GM19328 (cell line): ENCODE measurements around the gene ALKBH4.
"Not testable (repeated sequence)": the region's sequence is repeated elsewhere in the genome, so short reads cannot be mapped to it uniquely, and the experiment has no call there.

ENCODE experiments used
- ATAC-seq: cut with Tn5 transposase; IDR thresholded peaks from one replicate; pipeline ENCODE4 v1.9.1; 2021; ENCODE audit warnings: mild to moderate bottlenecking, moderate library complexity; ENCODE audit not compliant: unreplicated experiment

The ALKBH4 gene, protein sequence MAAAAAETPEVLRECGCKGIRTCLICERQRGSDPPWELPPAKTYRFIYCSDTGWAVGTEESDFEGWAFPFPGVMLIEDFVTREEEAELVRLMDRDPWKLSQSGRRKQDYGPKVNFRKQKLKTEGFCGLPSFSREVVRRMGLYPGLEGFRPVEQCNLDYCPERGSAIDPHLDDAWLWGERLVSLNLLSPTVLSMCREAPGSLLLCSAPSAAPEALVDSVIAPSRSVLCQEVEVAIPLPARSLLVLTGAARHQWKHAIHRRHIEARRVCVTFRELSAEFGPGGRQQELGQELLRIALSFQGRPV

DNA sequence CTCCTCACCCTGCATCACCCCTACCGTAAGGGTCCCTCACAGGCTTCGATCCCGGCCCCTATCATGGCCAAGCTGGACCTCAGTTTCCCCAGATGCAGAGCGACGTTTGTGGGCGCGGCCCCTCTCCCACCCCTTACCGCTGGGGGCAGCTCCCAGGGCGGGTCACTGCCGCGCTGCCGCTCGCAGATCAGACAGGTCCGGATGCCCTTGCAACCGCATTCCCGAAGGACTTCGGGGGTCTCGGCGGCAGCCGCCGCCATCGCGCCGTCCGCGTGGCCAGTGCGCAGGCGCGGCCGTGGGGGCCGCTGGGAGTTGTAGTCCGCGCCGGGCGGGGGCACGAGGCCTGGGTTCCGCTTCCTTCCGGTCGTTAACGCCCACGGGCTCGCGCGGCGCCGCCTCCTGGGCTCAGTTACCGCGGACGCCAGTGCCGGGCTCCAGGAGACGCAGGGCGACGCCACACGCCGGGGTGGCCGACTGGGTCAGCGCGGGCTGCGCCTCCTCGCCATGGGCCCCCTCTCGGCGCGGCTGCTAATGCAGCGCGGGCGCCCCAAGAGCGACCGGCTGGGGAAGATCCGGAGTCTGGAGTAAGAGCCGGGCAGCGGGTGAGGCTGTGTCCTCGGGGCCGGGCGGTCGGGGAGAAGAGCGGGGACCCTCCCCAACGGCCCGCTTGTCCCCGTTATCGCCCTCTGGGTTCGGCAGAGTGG, at the start of gene ALKBH4, which contains the start of gene LRWD1:
Gene ALKBH4, minus strand, starts transcription at position 287 of the 704 bp plus-strand sequence. Its CDS starts 27 bp downstream, at position 260.
Gene LRWD1, plus strand, starts transcription at position 408 of the 704 bp plus-strand sequence. Its CDS starts 97 bp downstream, at position 505.
- ATAC-seq, result peak; percentile 85

DNA sequence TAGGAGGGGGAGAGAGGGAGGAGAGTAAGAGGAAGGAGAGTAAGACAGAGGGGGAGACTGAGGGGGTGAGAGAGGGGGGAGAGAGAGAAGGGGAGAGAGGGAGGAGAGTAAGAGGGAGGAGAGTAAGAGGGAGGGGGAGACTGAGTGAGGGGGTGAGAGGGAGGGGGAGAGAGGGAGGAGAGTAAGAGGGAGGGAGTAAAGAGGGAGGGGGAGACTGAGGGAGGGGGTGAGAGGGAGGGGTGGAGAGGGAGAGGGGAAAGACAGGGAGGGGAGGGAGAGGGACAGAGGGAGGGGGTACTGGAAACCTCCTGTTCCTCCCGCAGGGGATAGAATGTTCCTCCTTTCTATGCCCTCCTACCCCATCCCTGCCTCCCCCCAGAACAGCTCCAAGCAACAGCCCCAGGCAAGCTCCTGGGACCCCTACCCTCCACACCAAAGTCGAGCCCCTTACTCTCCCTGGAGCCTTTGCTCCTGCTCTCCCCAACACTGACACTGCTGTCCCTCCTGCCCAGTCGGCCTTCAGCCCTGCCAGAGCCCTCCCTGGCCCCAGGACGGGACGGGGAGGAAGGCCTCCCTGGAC, 48.1 kb upstream of the ALKBH4 start:
- not testable (repeated sequence) for ATAC-seq

DNA sequence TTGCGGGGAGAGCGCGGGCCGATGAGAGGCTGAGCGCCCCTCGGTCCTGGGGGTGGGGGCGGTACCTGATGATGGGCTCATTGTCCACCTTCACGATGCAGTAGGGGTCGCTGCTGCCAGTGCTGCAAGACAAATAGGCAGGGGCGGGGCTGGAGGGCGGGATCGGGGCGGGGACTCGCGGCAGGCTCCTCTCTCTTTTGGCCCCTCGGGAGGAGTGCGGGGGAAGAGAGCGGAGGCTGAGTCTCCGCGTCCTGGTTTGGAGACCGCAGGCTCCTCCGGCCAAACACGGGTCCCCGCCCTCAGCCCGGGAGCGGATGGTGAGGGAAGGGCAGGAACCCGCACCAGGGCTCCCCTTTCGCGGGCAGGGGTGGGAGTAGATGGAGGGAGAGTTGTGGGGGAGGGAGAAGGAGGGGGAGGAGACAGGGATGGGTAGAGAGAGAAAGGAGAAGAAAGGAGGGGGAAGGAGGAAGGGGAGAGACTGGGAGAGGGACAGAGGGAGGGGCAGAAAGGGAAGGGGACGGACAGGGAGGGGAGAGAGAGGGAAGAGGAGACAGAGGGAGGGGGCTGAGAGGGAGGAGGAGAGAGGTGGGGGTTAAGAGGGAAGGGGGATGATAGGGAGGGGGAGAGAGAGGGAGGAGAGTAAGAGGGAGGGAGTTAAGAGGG, 47.3 kb upstream of the ALKBH4 start:
- ATAC-seq, result peak; percentile 31

DNA sequence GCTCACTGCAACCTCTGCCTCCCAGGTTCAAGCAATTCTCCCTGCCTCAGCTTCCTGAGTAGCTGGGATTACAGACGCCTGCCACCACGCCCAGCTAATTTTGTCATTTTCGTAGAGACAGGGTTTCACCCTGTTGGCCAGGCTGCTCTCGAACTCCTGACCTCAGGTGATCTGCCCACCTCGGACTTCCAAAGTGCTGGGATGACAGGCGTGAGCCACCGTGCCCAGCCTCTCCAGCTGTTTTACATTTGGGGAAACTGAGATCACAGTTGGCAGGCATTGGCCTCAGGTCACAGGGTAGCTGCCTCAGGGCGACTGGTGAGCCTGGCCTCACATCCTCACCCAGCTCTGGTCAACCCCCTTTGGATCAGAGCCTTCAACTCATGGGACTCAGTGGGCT, 45.9 kb upstream of the ALKBH4 start:
- ATAC-seq, result not testable (repeated sequence)

DNA sequence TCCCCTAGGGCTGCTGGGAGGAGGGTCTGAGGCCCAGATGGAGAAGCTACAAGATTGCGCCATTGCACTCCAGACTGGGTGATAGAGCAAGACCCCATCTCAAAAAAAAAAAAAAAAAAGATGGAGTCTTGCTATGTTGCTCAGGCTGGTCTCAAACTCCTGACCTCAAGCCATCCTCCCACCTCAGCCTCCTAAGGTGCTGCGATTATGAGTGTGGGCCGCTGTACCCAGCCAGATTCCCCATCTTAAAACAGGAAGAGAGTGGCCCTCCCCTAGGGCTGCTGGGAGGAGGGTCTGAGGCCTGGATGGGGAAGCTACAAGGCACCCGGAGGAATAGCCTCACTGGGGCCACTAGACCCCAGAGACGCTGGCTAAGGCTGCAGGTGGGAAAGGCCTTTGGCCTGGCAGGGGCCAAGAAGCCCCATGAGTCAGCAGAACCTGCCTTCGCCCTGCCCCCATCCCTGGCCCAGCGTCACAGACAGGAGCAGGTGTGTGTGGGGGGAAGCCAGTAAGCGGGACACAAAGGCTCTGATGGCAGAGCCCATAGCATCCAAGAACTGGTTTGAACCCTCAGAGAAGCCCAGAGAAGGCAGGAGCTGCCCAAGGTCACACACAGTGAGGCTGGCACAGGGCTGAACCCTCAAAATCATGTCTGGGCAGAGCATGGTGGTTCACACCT, 42.9 kb upstream of the ALKBH4 start:
- not testable (repeated sequence) for ATAC-seq

DNA sequence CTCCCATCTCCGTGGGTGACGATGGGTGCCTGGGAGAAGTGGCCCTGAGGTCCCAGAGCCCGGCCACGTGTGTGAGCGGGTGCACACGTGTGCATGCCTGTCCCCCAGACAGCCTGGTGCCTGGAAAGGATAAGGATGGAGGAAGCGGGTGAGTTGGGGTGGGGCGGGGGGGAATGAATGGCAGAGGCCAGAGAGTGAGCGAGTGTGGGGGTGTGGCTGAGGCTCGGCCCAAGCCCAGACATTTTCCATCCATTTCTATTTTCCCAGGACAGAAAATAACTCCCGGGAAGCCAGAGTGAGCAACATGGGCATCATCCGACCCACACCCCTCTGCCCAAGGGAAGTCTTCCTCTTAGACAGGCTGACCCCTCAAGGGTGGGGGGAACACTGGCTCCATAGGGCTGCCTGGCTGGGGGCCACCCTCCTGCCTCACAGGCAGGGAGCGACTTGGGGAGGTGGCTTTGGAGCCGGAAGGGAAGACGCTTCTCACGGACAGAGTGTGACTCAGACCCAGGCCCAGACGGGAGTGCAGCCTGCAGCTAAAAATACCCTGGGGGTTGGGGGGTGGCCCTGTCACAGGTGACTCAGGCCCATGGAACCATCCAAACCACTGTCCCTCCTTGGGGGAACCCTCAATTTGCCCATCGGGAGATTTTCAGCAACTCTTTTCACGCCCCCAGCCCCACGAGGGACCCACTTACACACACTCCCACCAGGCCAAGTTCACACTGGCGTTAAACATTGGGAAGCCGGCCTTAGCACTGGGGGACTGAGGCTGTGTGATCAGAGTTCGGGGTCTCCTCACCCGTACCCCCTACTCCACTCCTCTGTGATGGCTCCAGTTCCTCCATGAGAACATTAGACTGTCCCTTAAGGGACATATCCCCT, 40.9 kb upstream of the ALKBH4 start:
- ATAC-seq, result not testable (repeated sequence)

DNA sequence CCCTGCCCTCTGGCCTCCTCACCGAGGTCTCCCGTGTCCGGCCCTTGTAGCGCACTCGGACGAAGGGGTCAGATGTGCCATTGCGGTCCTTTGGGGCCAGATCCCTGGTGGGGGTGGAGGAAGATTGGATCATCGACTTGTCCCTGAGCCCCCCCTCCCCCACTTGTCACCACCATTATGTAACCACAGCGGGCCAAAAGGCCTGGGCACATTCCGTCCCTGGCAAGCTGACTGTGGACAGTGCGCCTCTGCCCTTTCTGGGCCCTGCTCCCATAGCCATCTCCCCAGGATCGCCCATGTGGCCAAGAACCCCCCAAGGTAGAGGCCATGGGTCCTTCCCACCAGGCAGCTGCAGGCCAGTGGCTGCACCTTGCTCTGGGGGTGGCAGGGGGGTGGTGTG, 38.5 kb upstream of the ALKBH4 start:
- ATAC-seq, result not testable (repeated sequence)

DNA sequence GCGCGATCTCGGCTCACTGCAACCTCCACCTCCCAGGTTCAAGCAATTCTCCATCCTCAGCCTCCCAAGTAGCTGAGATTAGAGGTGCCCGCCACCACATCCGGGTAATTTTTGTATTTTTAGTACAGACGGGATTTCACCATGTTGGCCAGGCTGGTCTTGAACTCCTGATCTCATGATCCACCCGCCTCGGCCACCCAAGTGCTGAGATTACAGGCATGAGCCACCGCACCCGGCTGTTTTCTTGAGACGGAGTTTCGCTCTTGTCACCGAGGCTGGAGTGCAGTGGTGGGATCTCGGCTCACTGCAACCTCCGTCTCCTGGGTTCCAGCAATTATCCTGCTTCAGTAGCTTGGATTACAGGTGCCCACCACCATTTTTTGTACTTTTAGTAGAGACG, 33.7 kb upstream of the ALKBH4 start:
- not testable (repeated sequence) for ATAC-seq

DNA sequence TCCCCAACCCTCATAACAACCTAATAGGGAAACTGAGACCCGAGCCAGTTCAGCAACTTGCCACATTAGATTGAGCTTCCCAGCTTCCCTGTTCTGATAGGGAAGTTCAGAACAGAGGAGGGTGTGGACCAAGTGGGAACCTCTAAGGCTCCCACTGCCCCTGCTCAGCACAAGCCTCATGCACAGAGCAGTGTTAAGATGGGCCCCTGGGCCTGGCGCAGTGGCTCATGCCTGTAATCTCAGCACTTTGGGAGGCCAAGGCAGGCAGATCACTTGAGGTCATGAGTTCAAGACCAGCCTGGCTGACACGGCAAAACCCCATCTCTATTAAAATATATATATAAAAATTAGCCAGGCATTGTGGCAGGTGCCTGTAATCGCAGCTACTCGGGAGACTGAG, 32.6 kb upstream of the ALKBH4 start:
- not testable (repeated sequence) for ATAC-seq

DNA sequence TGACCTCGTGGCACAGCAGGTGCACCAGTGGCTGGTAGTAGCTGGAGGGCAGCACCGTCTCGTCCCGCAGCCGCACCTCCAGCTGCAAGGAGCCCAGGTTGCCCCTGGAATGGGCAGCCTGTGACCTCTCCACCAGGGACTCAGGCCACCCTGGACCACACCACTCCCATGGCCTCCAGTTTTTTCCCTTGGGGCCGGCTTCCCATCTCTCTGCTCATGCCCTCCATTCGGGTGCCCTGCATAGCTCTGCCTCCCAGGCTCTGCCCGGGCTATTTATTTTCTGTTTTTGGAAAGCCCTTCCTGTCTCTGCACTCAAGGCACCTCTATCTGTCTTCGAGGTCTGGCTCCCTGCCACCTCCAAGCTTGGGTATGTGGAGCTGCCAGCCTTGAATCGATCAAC, 32.2 kb upstream of the ALKBH4 start:
- not testable (repeated sequence) for ATAC-seq

DNA sequence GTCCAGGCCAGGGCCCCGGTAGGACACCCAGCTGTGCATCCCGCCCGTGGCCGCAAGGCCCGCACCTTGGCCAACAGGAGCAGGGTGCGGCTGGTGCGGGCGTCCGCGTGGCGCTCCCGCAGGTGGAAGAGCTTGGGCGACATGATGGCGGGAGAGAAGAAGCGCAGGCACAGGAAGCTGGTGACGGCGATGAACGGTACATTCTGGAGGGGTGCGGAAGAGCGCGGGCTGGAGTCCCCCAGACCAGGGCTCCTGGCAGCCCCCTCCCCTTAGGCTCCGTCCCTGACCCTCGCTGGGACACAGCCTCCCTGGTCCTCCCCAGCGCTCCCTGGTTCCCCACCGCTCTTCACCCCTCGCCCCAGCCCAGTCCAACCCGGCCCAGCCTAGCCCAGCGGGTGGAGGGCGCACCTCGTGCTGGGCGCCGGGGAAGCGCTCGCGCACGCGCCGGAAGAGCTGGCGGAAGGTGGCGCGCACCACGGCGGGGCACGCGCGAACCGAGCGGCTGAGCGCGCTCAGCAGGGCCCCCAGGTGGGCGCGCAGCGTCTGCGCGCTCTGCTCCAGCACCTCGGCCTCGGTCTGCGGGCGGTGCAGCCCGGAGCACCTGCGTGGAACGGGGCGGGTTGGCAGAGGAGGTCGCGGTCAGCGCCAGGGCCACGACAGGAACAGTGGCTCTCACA, 29.9 kb upstream of the ALKBH4 start:
- ATAC-seq, result peak; percentile 64

DNA sequence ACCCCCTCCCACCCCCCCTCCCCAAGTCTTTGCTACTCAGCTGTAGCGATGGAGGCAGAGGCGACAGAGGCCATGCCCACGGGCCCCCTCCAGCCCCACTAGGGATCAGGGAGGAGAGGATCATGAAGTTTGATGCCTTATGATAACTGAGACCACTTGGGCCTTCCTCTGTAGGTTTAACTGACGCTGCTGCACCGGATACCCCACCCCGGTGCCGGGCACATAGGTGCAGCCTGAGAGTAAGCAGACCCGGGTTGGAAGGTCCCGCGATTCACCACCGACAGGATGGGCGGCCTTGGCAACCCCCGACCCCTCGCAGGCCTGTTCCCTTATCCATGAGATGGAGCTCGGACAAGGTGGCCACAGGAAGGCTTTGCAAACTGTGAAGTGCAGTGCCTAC, 29.4 kb upstream of the ALKBH4 start:
- not testable (repeated sequence) for ATAC-seq

DNA sequence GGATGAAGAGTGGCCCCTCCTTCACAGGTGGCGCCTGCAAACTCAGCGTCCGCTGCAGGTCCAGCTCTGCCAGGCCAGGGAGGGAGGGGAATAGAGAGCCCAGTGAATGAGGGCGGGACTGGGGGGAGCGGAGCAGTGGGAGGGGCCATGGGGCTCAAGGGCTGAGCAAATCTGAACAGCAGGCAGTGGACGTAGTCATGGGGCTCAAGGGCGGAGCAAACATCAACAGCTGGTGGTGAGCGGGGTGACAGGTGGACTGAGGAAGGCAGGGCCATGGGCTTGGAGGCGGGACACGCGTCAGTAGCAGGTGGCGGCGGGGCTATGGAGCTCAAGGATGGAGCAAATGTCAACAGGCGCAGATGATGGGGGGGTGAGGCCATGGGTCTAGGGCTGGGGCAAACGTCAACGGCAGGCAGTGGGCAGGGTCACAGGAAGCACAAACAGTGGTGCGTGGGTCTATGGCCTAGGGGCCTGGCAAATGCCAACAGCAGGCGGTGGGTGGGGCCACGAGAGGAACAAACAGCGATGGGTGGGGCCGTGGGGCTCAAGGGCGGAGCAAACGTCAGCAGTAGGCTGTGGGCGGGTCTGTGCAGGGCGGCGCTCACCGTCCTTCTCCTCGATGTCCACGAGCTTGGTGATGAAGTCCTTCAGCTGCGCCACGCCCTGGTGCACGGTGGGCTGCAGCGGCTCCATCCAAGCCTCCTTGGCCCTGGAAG, 28.7 kb upstream of the ALKBH4 start:
- ATAC-seq, result not testable (repeated sequence)

DNA sequence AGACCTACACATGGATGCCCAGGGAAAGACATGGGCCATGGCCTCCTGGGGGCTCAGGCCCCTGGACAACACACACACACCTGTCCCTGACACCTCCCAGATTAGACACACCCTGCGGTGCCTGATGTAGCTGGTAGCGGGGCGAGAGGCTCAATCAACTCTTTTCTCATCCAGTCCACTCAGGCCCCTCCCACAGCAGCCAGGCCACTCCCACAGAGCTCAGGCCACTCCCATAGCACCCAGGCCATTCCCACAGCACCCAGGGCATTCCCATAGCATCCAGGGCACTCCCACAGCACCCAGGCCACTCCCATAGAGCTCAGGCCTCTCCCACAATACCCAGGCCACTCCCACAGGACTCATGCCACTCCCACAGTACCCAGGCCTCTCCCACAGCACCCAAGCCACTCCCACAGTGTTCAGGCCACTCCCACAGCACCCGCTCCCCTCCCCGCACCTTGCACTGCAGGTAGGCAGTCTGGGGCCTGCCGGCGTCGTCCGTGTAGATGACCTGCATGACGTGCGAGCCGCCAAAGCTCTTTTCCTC, 25.9 kb upstream of the ALKBH4 start:
- ATAC-seq, result peak; percentile 48

DNA sequence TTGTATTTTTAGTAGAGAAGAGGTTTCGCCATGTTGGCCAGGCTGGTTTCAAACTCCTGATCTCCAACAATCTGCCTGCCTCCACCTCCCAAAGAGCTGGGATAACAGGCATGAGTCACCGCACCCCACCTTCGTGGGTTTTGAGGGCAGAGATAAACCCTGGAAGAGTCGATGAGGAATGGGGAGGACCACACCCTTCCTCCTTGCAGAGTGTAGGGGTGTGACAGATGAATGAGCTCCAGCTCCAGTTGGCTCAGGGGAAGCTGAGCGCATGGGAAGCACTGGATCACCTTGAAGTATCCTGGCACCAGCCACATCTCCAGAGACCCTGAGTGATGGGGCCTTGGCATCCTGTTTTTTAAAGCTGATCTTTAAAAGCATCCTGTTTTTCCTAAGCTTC, 19.7 kb upstream of the ALKBH4 start:
- ATAC-seq, result not testable (repeated sequence)

DNA sequence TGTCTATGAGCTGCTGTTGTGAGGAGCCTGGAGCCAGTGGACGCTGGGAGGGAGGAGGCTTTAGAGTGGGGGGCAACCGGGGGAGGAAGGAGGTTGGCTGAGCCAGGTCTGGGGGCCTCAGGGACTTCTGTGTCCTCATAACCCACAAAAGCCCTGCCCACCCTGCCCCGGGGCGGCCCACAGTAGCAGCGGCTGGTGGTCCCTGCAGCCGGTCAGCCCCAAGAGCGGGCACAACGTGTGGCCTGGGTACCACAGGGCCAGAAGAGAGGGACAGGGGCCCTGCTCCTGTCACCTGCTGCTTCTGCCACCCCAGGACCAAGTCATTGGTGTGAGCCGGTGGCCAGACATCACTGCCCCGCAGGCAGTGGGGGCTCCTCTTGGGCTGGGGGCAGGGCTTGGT, 17.3 kb upstream of the ALKBH4 start:
- ATAC-seq, result not testable (repeated sequence)

DNA sequence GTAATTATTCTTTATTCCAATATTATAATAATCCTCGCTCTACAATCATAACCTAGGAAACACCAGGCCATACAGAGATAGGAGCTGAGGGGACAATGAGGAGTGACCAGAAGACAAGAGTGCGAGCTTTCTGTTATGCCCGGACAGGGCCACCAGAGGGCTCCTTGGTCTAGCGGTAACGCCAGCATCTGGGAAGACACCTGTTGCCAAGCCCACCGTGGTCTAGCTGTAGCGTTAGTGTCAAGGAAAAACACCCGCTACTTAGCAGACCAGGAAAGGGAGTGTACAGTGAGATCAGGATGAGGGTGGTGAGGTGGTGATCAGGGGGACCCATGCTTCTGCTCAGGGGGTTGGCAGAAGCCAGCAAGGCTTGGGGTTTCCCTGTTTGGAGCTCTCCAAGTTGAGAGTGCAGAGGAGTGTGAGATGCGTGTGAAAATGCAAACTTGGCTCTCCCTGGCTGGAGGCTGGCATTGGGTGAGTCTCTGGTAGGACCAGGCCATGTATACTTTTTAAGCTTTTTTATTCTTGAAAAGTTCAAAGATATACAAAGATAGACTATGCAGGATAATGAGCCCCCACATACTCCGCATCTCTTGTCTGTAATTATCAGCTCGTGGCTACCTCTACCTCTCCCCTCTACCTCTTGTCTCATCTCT, 15.4 kb upstream of the ALKBH4 start:
- not testable (repeated sequence) for ATAC-seq

DNA sequence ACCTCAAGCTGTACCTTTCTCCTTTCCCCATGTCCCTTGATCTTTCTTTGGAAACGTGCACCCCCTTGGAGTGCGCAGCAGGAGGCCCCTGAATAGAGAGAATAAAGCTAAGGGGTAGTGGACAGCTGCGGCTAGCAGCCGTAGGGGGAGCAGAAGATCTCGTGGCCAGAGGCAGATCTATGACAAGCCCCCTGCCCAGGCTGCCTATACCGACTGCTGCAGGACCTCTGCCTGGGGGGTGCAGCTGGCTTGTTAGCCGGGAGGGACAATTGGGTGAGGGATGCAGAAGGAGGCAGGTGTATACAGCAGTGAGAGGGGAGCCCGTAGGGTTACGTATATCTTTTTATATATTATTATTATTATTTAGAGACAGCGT, 14.5 kb upstream of the ALKBH4 start:
- peak; percentile 16 for ATAC-seq
